Measurements from ENCODE around the gene PHTF1.

DNA sequence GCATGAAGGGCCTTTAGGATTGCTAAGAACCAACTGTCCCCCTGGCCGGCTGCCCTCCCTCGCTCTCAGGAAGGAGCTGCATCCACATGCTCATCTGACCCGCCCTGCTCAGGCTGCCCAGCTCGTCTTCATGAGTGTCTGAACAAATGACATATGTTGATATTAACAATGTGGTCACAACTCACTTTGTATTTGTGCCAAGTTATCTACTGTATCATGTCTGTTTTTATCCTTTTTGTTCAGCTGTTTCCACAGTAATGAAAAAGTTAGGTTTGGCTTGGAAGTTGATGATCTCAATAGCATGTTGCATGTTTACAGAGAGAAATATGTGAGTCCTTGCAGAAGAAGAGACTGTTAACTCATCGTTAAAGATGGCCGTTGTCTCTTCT, 75.1 kb downstream of the PHTF1 start:
- no peak for TF ChIP-seq POLR2A (IDR thresholded peaks at IDR 0.05)
- TF ChIP-seq, protein P1, sequence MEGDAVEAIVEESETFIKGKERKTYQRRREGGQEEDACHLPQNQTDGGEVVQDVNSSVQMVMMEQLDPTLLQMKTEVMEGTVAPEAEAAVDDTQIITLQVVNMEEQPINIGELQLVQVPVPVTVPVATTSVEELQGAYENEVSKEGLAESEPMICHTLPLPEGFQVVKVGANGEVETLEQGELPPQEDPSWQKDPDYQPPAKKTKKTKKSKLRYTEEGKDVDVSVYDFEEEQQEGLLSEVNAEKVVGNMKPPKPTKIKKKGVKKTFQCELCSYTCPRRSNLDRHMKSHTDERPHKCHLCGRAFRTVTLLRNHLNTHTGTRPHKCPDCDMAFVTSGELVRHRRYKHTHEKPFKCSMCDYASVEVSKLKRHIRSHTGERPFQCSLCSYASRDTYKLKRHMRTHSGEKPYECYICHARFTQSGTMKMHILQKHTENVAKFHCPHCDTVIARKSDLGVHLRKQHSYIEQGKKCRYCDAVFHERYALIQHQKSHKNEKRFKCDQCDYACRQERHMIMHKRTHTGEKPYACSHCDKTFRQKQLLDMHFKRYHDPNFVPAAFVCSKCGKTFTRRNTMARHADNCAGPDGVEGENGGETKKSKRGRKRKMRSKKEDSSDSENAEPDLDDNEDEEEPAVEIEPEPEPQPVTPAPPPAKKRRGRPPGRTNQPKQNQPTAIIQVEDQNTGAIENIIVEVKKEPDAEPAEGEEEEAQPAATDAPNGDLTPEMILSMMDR (IDR thresholded peaks at IDR 0.05): no peak
- TF ChIP-seq POLR2AphosphoS5 (IDR thresholded peaks at IDR 0.05): no peak
- TF ChIP-seq EP300 (IDR thresholded peaks at IDR 0.05): no peak

Measured in stomach (tissue), 4 donors.